IMR-90 (cell line): ENCODE results near the gene BRF1. TPM values are rescaled to one million over a fixed set of nuclear protein-coding genes. Genes with fewer than 3 reads are reported as not detected.
A peak's percentile ranks its signal among the peaks of the same experiment; 100 is the strongest.
"Not testable (repeated sequence)": the region's sequence is repeated elsewhere in the genome, so short reads cannot be mapped to it uniquely, and the experiment has no call there.

ENCODE experiments used
- ATAC-seq: fragments of 200-7000 bp; cut with Tn5 transposase; 2 replicates; pipeline ENCODE4 v1.9.1; 2020; ENCODE audit warnings: low read depth, mild to moderate bottlenecking, moderate library complexity
- BruUV-seq: library from RNA; stranded (reverse); fragments of 400-500 nt; replicated peaks from 2 replicates; lab custom pipeline; 2021; lab: Mats Ljungman, UMichigan
- CTCF ChIA-PET: fragments of 300-600 bp; formaldehyde crosslinking; extraction: SDS; loops from one replicate; lab custom pipeline; 2021; ENCODE audit warnings: antibody characterized with exemption; lab: Yijun Ruan, JAX
- POLR2A ChIA-PET: fragments of 300-600 bp; sonication (Branson Sonifier 250); formaldehyde crosslinking; loops from one replicate; lab custom pipeline; 2022; ENCODE audit warnings: antibody characterized with exemption; ENCODE audit not compliant: unreplicated experiment; lab: Charles Lee
- DNase-seq: peaks from one replicate; pipeline ENCODE4 v3.0.0; 2013
- H2AFZ ChIP-seq: replicated peaks from 2 replicates; pipeline ENCODE3; 2013; ENCODE audit warnings: low read length, mild to moderate bottlenecking; ENCODE audit not compliant: poor library complexity
- H2AK5ac ChIP-seq: 2 replicates; pipeline ENCODE4 v1.6.1; 2013; ENCODE audit warnings: low read depth, low read length, inconsistent platforms
- H2AK9ac ChIP-seq: replicated peaks from 2 replicates; pipeline ENCODE3; 2013; ENCODE audit warnings: mild to moderate bottlenecking, low read depth, low read length, moderate library complexity; ENCODE audit not compliant: poor library complexity
- H2BK120ac ChIP-seq: 2 replicates; pipeline ENCODE4 v1.6.1; 2013; ENCODE audit warnings: low read depth, low read length, inconsistent platforms
- H2BK15ac ChIP-seq: 3 replicates; pipeline ENCODE4 v1.6.1; 2013; ENCODE audit warnings: low read depth, low read length, inconsistent platforms
- H2BK20ac ChIP-seq: 2 replicates; pipeline ENCODE4 v1.6.1; 2013; ENCODE audit warnings: low read depth, mild to moderate bottlenecking, inconsistent platforms, low read length, moderate library complexity
- H2BK5ac ChIP-seq: 2 replicates; pipeline ENCODE4 v1.6.1; 2013; ENCODE audit warnings: mild to moderate bottlenecking, low read depth, low read length, inconsistent platforms; ENCODE audit not compliant: poor library complexity, severe bottlenecking
- H3K14ac ChIP-seq: replicated peaks from 2 replicates; pipeline ENCODE4 v1.6.1; 2013; ENCODE audit warnings: low read depth, low read length, inconsistent platforms
- H3K18ac ChIP-seq: 2 replicates; pipeline ENCODE4 v1.6.1; 2013; ENCODE audit warnings: low read depth, low read length, control low read depth
- H3K23ac ChIP-seq: 2 replicates; pipeline ENCODE4 v1.6.1; 2013; ENCODE audit warnings: low read depth, low read length, inconsistent platforms
- H3K27ac ChIP-seq: 2 replicates; pipeline ENCODE4 v1.5.1; 2013; ENCODE audit warnings: mild to moderate bottlenecking, control low read depth, low read length; ENCODE audit not compliant: insufficient read depth
- H3K27me3 ChIP-seq: 2 replicates; pipeline ENCODE4 v1.6.1; 2013; ENCODE audit warnings: low read length; ENCODE audit not compliant: control insufficient read depth, insufficient read depth
- H3K36me3 ChIP-seq: 2 replicates; pipeline ENCODE4 v1.6.1; 2013; ENCODE audit warnings: low read length, mixed read lengths; ENCODE audit not compliant: control insufficient read depth, insufficient read depth
- H3K4ac ChIP-seq: 2 replicates; pipeline ENCODE4 v1.6.1; 2013; ENCODE audit warnings: low read depth, low read length, inconsistent platforms
- H3K4me1 ChIP-seq: 2 replicates; pipeline ENCODE4 v1.6.1; 2013; ENCODE audit warnings: low read length, mixed read lengths; ENCODE audit not compliant: control insufficient read depth, insufficient read depth
- H3K4me2 ChIP-seq: 2 replicates; pipeline ENCODE4 v1.6.1; 2013; ENCODE audit warnings: low read depth, mild to moderate bottlenecking, control low read depth, low read length, moderate library complexity
- H3K4me3 ChIP-seq: 2 replicates; pipeline ENCODE4 v1.5.1; 2013; ENCODE audit warnings: low read depth, mild to moderate bottlenecking, control low read depth, low read length, moderate library complexity; ENCODE audit not compliant: insufficient read depth
- H3K56ac ChIP-seq: 2 replicates; pipeline ENCODE4 v1.6.1; 2013; ENCODE audit warnings: low read length, inconsistent platforms; ENCODE audit not compliant: insufficient read depth; ENCODE audit errors: extremely low read depth
- H3K79me1 ChIP-seq, 2 experiments: 2 replicates each; pipeline ENCODE4 v1.6.1; 2013; ENCODE audit warnings: low read length in 2 of 2, inconsistent platforms in 1 of 2, low read depth in 1 of 2
- H3K9ac ChIP-seq: 2 replicates; pipeline ENCODE4 v1.6.1; 2013; ENCODE audit warnings: low read depth, low read length, control low read depth
- H3K9me1 ChIP-seq: 2 replicates; pipeline ENCODE4 v1.6.1; 2013; ENCODE audit warnings: low read length, inconsistent platforms; ENCODE audit not compliant: insufficient read depth
- H3K9me3 ChIP-seq: 2 replicates; pipeline ENCODE4 v1.6.1; 2013; ENCODE audit warnings: low read length; ENCODE audit not compliant: control insufficient read depth, insufficient read depth
- H4K20me1 ChIP-seq: 2 replicates; pipeline ENCODE4 v1.6.1; 2013; ENCODE audit warnings: low read length, inconsistent platforms; ENCODE audit not compliant: insufficient read depth
- H4K5ac ChIP-seq: 2 replicates; pipeline ENCODE4 v1.6.1; 2013; ENCODE audit warnings: mild to moderate bottlenecking, low read depth, low read length, control low read depth
- H4K8ac ChIP-seq, 2 experiments: 2 replicates each; pipeline ENCODE4 v1.6.1; 2013; ENCODE audit warnings: low read depth in 2 of 2, low read length in 2 of 2, control low read depth in 1 of 2, inconsistent platforms in 1 of 2
- H4K91ac ChIP-seq: 2 replicates; pipeline ENCODE4 v1.6.1; 2013; ENCODE audit warnings: low read depth, low read length, inconsistent platforms; ENCODE audit not compliant: insufficient read depth
- WGBS, 2 experiments: methylation state at CpG; one replicate each; pipeline versions ENCODE4 v1.1.5 to v1.1.7; 2013; ENCODE audit warnings: missing lambda C conversion rate in 2 of 2; ENCODE audit not compliant: insufficient read length in 1 of 2; ENCODE audit errors: extremely low coverage in 2 of 2; 5-methylcytosine and 5-hydroxymethylcytosine counted together
- dilution Hi-C: fragments of 300-500 bp; cut with HindIII; formaldehyde crosslinking; loops from one replicate; pipeline ENCODE4 v1.14.3; 2018; ENCODE audit warnings: low sequenced_read_pairs; ENCODE audit not compliant: unreplicated experiment
- in situ Hi-C: fragments of 300-500 bp; cut with MboI; formaldehyde crosslinking; loops from 3 replicates; pipeline ENCODE4 v1.14.3; 2019; ENCODE audit warnings: low sequenced_read_pairs, inconsistent platforms, mixed read lengths
- intact Hi-C: fragments of 100-400 bp; cut with micrococcal nuclease; formaldehyde crosslinking; loops from 2 replicates; pipeline ENCODE4 v1.10.0; 2022
- polyA plus RNA-seq, 3 experiments: library from polyadenylated mRNA; depleted of rRNA; stranded (reverse); fragments of >200 nt; gene quantifications; 2 replicates each; pipeline ENCODE4 v1.2.3, GENCODE V29; 2012; ENCODE audit warnings: low replicate concordance in 1 of 3
- total RNA-seq: library from RNA; depleted of rRNA; stranded (reverse); fragments of >200 nt; gene quantifications from 2 replicates; pipeline ENCODE4 v1.2.3, GENCODE V29; 2012

The BRF1 gene
- total and polyA plus RNA-seq, 2 of the 4 experiments (the other 2 are of a cell fraction): 12.4 to 16.7 TPM

GRCh38 chr14:105277448-105277847, 23.4 kb downstream of the BRF1 start:
- H3K9me1 ChIP-seq, H3K36me3 ChIP-seq, H2AK5ac ChIP-seq, BruUV-seq, in situ Hi-C loops, H2BK15ac ChIP-seq, H3K14ac ChIP-seq, H3K9ac ChIP-seq, ATAC-seq, H2BK20ac ChIP-seq, H3K18ac ChIP-seq, H2BK120ac ChIP-seq, H3K4me3 ChIP-seq, dilution Hi-C loops, H3K4me1 ChIP-seq, POLR2A ChIA-PET, H4K91ac ChIP-seq, H3K56ac ChIP-seq, H2AFZ ChIP-seq, H3K4me2 ChIP-seq, H3K23ac ChIP-seq, H3K9me3 ChIP-seq, H2BK5ac ChIP-seq, H3K4ac ChIP-seq, intact Hi-C loops, H3K27me3 ChIP-seq, H3K27ac ChIP-seq: not testable (repeated sequence)
- CTCF ChIA-PET: interaction anchor here (1.0 kb wide), 1 partner anchor 11 kb away, joined by 3 read pairs; no protein-coding TSS in a partner anchor
- H3K79me1 ChIP-seq: peaks cover 16 to 48% of the 10 kb centered on the region in 2 experiments
- peak overlapping the region; percentile 28 for H2AK9ac ChIP-seq
- peak overlapping the region in 1 of 2 experiments; percentile 79; a peak in 2 of 4 replicates for H4K8ac ChIP-seq
- 83% methylated on average over 1 of the region's 4 CpGs; no CpG with 5 or more reads in 1 of the 2 experiments for WGBS, 2 experiments
- H4K5ac ChIP-seq: peak overlapping the region; percentile 33
- peaks cover 34% of the 10 kb centered on the region for H4K20me1 ChIP-seq
- DNase-seq: peak; percentile 18
